Muscle layer of colon (tissue), 2 donors: Measurements from ENCODE around the gene CTSH.

Source experiments
- H3K27ac ChIP-seq: one replicate; pipeline ENCODE4 v1.7.0; 2013; ENCODE audit warnings: low read depth, mild to moderate bottlenecking, low read length, moderate library complexity
- H3K27me3 ChIP-seq, 2 donors: one replicate each; pipeline ENCODE4 v1.7.0; 2013; ENCODE audit warnings: low read length in 2 of 2, mild to moderate bottlenecking in 2 of 2; ENCODE audit not compliant: insufficient read depth in 2 of 2, control insufficient read depth in 1 of 2
- H3K36me3 ChIP-seq: one replicate; pipeline ENCODE4 v1.7.0; 2013; ENCODE audit warnings: mild to moderate bottlenecking, low read length; ENCODE audit not compliant: insufficient read depth
- H3K4me1 ChIP-seq: one replicate; pipeline ENCODE4 v1.7.0; 2013; ENCODE audit warnings: mild to moderate bottlenecking, low read length; ENCODE audit not compliant: insufficient read depth
- H3K4me3 ChIP-seq, 2 donors: one replicate each; pipeline ENCODE4 v1.7.0; 2013; ENCODE audit warnings: low read length in 2 of 2, low read depth in 1 of 2, mild to moderate bottlenecking in 1 of 2, moderate library complexity in 1 of 2
- H3K9ac ChIP-seq: one replicate; pipeline ENCODE4 v1.7.0; 2013; ENCODE audit warnings: low read length
- H3K9me3 ChIP-seq: one replicate; pipeline ENCODE4 v1.7.0; 2013; ENCODE audit warnings: mild to moderate bottlenecking, low read length
- donor health status: abdominal sarcoma.
- donor health status: Adenocarcinoma of cecum.

Gene CTSH, protein sequence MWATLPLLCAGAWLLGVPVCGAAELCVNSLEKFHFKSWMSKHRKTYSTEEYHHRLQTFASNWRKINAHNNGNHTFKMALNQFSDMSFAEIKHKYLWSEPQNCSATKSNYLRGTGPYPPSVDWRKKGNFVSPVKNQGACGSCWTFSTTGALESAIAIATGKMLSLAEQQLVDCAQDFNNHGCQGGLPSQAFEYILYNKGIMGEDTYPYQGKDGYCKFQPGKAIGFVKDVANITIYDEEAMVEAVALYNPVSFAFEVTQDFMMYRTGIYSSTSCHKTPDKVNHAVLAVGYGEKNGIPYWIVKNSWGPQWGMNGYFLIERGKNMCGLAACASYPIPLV

DNA sequence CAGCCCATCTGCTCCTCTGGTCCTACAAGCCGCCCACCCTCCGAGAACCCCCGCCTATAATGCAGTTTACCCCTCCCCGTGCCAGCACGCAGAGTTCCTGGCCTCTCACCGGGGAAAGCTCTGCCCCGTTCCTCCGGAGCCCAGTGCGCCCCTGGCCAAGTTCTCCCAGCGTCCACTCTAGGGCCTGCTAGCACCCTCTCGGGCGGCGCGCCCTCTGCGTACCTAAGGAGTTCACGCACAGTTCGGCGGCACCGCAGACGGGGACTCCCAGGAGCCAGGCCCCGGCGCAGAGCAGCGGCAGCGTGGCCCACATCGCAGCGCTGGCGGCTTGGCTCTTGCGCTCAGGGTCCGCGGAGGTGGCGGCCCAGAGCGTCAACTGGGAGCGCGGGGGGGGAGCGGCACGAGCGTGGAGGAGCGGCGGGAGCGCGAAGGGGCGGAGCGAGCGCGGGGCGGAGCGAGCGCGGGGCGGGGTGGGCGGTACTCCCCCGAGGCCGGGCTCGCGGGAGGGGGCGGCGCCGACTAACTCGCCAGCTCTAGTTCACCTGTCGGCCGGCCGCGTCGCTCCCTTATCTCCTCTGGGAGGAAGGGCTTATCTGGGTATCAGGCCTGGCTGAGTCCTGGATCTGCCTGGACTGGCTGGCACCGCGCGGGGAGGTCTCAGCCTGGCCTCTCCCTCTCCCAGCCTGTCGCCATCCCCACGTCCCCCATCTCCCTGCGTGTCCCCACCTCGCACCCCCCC lies at the start of gene CTSH:
CTSH (minus strand) TSS at position 378 of the 739 bp plus-strand sequence; CDS start at position 313, 65 bp downstream.
- Histone ChIP-seq H3K4me1 (peaks cover 11% of the 10 kb centered on the region), H3K9me3 (no peaks in the 10 kb centered on the region), H3K27me3 (no peaks in the 10 kb centered on the region), H3K36me3 (no peaks in the 10 kb centered on the region), H3K27ac (peak within 1 kb of the TSS; percentile 44), H3K9ac (peak within 1 kb of the TSS; percentile 41), H3K4me3 (peak within 1 kb of the TSS; percentile 65 to 74)

DNA sequence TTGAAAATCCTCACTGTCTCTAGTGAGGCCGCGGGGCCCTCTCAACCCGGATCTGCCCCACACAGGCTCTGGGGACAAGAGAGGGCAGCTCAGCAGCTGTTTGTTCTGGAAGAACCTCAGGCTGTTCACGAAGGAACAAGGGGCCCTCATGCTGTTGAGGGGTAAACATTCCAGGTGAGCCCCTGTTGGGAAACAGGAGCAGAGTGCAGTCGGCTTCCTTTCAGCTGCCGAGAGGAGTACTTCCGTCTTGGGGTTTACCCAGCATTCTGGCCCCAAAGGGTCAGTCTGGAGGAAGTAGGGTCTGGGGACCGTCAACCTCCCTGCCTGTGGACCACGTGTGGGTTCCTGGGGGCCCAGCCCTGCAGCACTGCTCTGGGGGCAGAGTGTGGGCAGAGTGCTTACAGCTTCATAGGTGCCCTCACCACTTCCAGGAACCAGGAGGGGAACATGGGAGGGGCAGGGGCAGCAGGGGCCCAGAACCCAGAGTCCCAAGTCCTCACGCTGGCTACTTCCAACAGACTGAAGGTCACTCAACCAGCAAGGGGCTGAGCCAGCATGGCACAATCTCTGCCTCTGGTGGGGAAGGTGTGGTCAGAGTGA lies 49.2 kb upstream of the CTSH start:
- Histone ChIP-seq H3K27me3 (no peaks in the 10 kb centered on the region), H3K4me1 (peaks cover 11% of the 10 kb centered on the region)

DNA sequence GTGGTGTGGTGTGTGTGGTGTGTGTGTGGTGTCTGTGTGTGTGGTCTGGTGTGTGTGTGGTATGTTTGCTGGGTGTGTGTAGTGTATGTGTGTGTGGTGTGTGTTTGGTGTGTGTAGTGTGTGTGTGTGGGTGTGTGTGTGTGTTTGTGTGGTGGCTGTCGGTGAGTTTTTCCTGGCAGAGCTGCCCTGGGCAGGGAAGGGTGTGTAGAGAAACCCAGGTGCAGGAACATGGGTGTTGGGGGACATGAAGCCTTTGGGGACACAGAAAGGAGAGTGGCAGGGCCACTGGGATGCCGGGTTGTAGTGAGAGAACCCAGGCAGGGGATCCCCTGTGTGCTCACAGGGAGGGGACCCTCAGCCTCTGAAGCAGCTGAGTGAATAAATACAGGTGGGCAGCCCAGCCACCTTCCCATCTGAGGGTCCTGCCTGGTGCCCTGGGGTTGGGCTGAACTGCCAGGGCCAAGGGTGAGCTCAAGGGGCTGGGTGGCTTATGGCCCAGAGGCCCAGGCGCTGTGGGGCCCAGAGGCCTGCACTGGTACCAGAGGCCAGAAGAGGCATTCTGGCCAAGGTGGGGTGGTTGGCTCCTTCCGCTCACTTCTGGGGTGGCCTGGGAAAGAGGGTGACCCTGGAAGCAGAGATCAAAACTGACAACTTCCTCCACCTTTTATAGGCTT lies 48.5 kb upstream of the CTSH start:
- H3K27ac ChIP-seq, result no peak overlapping the region

More for the DNA sequence above, 49.2 kb upstream of the CTSH start:
- no peak overlapping the region for H3K4me3 ChIP-seq
- H3K9ac ChIP-seq, result no peak overlapping the region
- no peak overlapping the region for H3K27ac ChIP-seq
- no peaks in the 10 kb centered on the region for H3K9me3 ChIP-seq
- no peaks in the 10 kb centered on the region for H3K36me3 ChIP-seq

DNA sequence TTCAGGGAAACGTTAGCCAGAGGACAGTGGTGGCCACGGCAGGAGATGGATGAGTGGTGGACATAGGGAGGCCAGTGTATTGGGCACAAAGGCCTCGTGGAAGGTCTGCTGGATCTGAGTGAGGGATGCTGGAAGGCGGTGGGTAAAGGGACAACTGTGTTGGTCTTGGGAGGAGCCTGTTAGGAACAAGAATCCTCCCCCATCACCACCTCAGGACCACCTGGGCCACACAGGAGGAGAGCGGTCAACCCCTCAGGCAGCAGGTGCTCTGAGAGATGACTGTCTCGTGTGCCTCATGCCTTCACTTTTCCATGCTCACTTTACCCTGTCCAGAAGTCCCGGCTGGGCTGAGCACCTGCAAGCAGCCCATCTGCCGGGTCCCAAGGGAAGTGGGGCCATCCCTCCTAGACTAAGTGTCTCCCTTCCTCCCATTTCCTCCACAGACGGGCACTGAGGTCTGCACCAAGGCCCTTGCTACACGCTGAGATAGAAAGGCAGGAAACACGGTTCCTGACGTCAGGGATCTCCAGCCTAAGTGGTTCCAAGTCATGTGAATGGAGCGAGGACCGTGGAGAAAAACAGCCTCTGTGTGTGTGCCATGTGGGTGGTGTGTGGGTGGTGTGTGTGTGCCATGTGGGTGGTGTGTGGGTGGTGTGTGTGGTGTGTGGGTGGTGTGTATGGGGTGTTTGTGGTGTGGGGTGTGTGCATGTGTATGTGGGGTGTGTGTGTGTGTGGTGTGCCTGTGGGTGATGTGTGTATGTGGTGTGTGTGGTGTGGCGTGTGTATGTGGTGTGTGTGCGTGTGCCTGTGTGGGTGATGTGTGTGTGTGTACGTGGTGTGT lies 47.8 kb upstream of the CTSH start:
- no peak overlapping the region for H3K9ac ChIP-seq
- H3K36me3 ChIP-seq, result no peaks in the 10 kb centered on the region
- no peak overlapping the region for H3K27ac ChIP-seq
- H3K27me3 ChIP-seq, result no peaks in the 10 kb centered on the region
- H3K9me3 ChIP-seq, result no peaks in the 10 kb centered on the region
- H3K4me1 ChIP-seq, result peaks cover 23% of the 10 kb centered on the region
- no peak overlapping the region for H3K4me3 ChIP-seq

More for the DNA sequence above, 48.5 kb upstream of the CTSH start:
- Histone ChIP-seq H3K4me3 (no peak overlapping the region), H3K4me1 (peaks cover 18% of the 10 kb centered on the region), H3K27me3 (no peaks in the 10 kb centered on the region), H3K9ac (no peak overlapping the region), H3K9me3 (no peaks in the 10 kb centered on the region), H3K36me3 (no peaks in the 10 kb centered on the region)

DNA sequence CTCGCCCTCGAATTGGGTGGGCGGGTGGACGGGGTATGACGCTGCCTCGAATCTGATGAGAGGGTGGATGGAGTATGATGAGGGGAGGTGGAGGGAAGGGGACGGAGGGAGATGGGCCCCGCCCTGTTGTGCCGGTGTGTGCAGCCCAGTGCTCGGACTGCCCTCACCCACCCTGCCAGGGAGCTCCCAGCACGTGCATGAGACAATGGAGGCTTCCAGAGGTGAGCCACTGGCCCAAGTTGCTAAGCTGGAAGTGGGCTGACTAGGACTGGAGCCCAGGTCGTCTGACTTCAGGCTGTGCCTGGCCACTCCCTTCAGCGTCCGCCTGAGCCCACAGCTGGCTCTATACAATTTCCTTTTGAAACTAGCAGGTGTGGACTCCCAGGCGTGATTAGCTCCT lies 47.0 kb upstream of the CTSH start:
- peaks cover 23% of the 10 kb centered on the region for H3K4me1 ChIP-seq
- no peak overlapping the region for H3K27ac ChIP-seq
- H3K9me3 ChIP-seq, result no peaks in the 10 kb centered on the region
- no peaks in the 10 kb centered on the region for H3K27me3 ChIP-seq
- no peak overlapping the region for H3K4me3 ChIP-seq
- no peak overlapping the region for H3K9ac ChIP-seq
- no peaks in the 10 kb centered on the region for H3K36me3 ChIP-seq

DNA sequence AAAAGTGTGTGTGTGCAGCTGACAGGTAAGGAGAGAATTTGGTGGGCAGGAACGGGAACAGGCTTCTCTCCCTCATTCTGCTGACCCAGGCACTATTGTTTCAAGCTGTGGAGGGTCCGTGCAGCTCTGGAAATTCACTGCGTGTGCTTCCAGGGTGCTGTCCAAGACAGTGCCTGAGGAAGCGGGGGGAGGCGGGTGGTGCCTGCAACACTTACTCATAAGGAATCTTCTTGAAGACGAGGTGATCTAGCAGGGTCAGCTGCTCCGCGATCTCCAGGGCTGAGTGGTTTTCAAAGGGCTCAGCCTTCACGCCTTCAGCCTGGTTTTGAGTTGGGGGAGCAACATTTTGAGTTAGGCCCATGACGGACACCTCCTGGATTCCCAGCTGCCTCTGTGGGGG lies 46.6 kb upstream of the CTSH start:
- H3K4me3 ChIP-seq, result no peak overlapping the region
- H3K9ac ChIP-seq, result no peak overlapping the region
- H3K36me3 ChIP-seq, result no peaks in the 10 kb centered on the region
- no peak overlapping the region for H3K27ac ChIP-seq
- H3K4me1 ChIP-seq, result peaks cover 23% of the 10 kb centered on the region
- no peaks in the 10 kb centered on the region for H3K9me3 ChIP-seq
- H3K27me3 ChIP-seq, result no peaks in the 10 kb centered on the region

DNA sequence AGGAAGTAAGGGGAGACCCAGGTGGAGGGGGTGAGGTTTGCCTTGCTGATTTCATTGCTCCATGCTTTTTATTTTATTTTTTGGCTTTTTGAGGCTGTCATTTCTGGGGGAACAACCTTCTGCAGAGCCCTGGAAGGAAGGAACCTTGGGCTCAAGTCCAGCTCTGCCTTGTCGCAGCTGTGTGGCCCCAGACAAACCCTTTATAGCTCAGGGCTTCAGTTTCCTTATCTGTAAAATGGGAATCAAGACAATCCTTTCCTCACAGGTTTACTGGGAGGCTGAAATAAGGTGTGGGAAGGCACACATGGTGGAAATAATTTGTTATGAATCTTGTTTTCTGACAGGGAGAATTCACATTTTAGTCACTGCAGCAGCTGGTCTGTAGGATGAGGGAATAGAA lies 45.4 kb upstream of the CTSH start:
- peaks cover 23% of the 10 kb centered on the region for H3K4me1 ChIP-seq
- no peak overlapping the region for H3K9ac ChIP-seq
- H3K4me3 ChIP-seq, result no peak overlapping the region
- no peak overlapping the region for H3K27ac ChIP-seq
- no peaks in the 10 kb centered on the region for H3K36me3 ChIP-seq
- H3K27me3 ChIP-seq, result no peaks in the 10 kb centered on the region
- no peaks in the 10 kb centered on the region for H3K9me3 ChIP-seq

DNA sequence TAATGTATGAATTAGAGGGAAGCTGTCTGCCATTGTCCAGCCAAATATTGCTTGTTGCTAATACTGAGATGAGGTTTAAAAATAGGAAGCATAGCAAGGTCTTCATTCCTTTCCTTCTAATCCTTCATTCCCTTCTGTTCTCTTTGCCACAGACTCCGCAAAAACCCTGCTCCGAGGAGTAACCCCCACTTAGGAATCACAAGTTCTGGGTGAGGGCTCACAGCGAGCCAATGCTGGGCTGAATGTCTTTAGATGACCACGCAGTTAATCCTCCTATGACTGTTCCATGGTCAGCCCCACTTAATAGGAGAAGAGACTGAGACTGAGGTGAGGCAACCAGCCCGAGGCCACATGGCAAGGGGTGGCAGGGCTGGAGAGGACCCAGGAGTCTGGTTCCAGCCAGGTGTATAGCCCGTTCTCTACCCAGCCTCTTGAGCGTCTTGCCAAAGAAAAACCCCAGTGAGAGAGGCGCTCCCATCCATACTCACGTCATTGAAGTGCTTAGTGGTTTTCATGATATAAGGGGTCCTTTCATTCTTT lies 44.9 kb upstream of the CTSH start:
- H3K27ac ChIP-seq, result no peak overlapping the region
- H3K4me3 ChIP-seq, result no peak overlapping the region
- no peak overlapping the region for H3K9ac ChIP-seq
- no peaks in the 10 kb centered on the region for H3K36me3 ChIP-seq
- H3K9me3 ChIP-seq, result no peaks in the 10 kb centered on the region
- no peaks in the 10 kb centered on the region for H3K27me3 ChIP-seq
- H3K4me1 ChIP-seq, result peaks cover 23% of the 10 kb centered on the region

DNA sequence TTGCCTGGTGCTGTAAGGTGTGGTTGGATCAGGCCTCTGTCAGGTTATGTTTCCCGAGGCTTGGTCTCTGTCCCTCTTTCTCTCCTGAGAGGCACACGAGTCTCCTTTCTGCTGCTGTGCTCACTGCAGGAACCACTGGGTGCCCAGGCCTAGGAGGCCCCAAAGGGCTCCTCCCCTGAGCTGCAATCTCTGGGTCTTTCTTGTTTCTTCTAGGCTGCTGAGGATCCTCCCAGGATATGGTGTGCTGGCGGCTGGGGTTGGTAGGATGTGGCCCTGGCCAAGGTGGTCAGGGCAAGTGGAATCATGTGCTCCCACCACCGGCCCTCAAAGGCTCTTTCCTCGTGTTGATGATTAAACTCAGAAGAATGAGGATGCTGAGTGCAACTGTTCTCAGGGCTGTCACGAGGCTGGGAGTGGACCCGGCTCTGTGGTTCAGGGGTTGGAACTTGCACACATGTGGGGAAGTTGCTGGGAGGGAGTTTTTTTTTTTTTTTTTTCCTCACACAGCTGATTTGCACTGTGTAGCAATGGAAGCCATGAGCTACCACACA lies 43.6 kb upstream of the CTSH start:
- H3K9me3 ChIP-seq, result no peaks in the 10 kb centered on the region
- H3K4me1 ChIP-seq, result peaks cover 23% of the 10 kb centered on the region
- H3K4me3 ChIP-seq, result no peak overlapping the region
- no peak overlapping the region for H3K9ac ChIP-seq
- no peaks in the 10 kb centered on the region for H3K36me3 ChIP-seq
- no peak overlapping the region for H3K27ac ChIP-seq
- H3K27me3 ChIP-seq, result no peaks in the 10 kb centered on the region

DNA sequence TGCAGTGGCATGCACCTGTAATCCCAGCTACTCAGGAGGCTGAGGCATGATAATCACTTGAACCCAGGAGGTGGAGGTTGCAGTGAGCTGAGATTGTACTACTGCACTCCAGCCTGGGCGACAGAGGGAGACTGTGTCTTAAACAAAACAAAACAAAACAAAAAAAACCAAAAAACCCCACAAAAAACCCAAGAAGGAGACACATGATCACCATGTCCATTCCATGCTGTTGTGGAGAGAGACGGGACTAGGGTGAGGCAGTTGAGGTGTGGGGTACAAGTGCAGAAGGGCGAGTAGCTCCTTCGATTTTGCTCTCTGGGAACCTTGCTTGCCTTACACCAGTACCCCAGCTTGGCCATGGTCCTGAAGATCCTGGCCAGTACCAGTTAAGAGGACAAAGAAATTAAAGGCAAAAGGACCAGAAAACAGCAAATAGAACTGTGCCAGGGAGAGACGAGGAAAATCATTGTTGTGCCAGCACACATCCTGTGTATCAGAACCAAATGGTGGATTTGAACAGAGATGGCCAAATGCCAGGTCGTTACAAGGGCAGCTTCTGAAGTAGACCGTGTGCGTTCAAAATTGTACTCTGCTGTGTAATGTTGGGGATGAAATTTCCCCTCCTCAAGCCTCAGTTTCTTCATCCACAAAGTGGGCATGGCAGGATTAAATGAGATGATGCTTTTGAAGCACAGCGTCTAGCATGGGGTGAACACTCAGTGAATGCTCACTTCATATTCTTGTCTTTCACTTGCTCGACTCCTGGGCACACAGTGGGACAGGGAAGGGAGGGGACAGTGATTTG lies 42.9 kb upstream of the CTSH start:
- Histone ChIP-seq H3K36me3 (no peaks in the 10 kb centered on the region), H3K9me3 (no peaks in the 10 kb centered on the region), H3K9ac (no peak overlapping the region), H3K4me3 (no peak overlapping the region), H3K27me3 (no peaks in the 10 kb centered on the region), H3K27ac (no peak overlapping the region), H3K4me1 (peaks cover 23% of the 10 kb centered on the region)
